ENCODE measurements around the gene HAO1.

GRCh38 chr20:7974785-7975435 is 34.7 kb upstream of the HAO1 start:
- TF ChIP-seq EZH2 (IDR thresholded peaks at IDR 0.05; ENCODE audit: borderline replicate concordance, low read depth, low read length, poor library complexity, severe bottlenecking): no peak
- TF ChIP-seq, protein P1, sequence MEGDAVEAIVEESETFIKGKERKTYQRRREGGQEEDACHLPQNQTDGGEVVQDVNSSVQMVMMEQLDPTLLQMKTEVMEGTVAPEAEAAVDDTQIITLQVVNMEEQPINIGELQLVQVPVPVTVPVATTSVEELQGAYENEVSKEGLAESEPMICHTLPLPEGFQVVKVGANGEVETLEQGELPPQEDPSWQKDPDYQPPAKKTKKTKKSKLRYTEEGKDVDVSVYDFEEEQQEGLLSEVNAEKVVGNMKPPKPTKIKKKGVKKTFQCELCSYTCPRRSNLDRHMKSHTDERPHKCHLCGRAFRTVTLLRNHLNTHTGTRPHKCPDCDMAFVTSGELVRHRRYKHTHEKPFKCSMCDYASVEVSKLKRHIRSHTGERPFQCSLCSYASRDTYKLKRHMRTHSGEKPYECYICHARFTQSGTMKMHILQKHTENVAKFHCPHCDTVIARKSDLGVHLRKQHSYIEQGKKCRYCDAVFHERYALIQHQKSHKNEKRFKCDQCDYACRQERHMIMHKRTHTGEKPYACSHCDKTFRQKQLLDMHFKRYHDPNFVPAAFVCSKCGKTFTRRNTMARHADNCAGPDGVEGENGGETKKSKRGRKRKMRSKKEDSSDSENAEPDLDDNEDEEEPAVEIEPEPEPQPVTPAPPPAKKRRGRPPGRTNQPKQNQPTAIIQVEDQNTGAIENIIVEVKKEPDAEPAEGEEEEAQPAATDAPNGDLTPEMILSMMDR (conservative IDR thresholded peaks at IDR 0.05; ENCODE audit: low read depth, low read length): no peak
